GM21381 (cell line): Measurements from ENCODE around the gene OR10H5.
"Not testable (repeated sequence)": the region's sequence is repeated elsewhere in the genome, so short reads cannot be mapped to it uniquely, and the experiment has no call there.

Experiments
- ATAC-seq: cut with Tn5 transposase; IDR thresholded peaks from one replicate; pipeline ENCODE4 v1.9.1; 2021; ENCODE audit warnings: mild to moderate bottlenecking, moderate library complexity; ENCODE audit not compliant: unreplicated experiment

Gene OR10H5

DNA sequence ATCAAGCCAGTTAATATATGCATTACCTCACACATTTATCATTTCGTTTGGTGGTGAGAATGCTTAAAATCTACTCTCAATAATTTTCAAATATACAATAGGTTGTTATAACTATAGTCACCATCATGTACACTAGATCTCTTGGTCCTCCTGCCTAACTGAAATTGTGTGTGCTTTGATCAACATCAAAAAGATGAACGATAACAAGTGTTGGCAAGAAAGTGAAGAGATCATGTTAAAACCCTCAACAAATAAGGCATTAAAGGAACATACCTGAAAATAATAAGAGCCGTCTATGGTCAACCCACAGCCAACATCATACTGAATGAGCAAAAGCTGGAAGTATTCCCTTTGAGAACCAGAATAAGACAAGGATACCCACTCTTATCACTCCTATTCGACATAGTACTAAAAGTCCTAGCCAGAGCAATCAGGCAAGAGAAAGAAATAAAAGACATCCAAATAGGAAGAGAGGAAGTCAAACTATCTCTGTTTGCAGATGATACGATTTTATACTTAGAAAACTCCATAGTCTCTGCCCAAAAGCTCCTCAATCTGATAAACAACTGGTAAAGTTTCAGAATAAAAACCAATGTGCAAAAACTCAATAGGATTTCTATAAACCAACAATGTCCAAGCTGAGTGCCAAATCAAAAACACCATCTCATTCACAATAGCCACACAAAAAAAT, 55.9 kb downstream of the OR10H5 start:
- ATAC-seq, result no peak

DNA sequence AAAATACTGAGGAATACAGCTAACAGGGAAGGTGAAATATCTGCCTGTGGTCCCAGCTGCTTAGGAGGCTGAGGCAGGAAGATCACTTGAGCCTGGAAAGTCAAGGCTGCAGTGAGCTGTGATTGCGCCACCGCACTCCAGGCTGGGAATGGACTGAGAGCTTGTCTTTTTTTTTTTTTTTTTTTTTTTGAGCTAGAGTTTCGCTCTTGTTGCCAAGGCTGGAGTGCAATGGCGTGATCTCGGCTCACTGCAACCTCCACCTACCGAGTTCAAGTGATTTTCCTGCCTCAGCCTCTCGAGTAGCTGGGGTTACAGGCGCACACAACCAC, 56.4 kb downstream of the OR10H5 start:
- not testable (repeated sequence) for ATAC-seq

DNA sequence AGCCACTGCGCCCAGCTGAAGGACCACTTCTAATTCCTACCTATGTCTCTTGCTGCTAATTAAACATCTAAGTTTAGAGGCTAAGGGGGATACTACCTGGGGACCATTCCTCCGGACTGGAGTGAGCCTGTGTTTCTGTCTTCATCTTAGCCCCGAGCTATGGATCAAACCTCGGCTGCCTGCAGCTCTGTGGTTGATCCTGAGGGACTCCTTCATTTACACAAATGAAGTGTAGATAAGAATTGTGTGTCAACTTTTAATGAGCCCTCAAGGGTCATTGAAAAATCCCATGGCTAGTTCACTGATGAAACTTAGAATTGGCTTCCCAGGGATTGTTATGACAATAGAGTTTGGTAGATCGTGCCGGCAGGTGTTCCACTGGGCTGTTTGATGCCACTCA, 59.5 kb downstream of the OR10H5 start:
- no peak for ATAC-seq

DNA sequence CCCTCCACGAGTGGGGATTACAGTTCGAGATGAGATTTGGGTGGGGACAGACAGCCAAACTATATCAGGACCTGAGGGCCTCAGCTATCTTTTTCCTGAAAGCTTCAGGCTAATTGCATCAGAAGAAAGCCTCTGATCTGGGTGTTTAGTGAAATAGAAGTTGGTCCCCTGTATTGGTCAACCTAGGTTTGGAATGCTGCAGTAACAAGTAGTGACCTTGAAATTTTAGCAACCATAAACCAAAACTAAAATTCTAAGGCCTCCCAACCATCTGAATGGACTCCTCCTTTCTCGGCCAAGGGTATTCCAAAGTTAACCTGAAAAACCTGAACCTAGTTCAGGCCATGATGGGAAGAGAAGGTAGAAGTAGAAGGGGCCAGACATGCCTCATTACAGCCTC, 62.9 kb downstream of the OR10H5 start:
- no peak for ATAC-seq
